HuH-7 (cell line): ENCODE data around the gene ASL.
"Not testable (repeated sequence)": the region's sequence is repeated elsewhere in the genome, so short reads cannot be mapped to it uniquely, and the experiment has no call there.

Source experiments
- DNase-seq: peaks from one replicate; pipeline ENCODE4 v3.0.0; 2011; ENCODE audit warnings: low spot score

The ASL gene

DNA sequence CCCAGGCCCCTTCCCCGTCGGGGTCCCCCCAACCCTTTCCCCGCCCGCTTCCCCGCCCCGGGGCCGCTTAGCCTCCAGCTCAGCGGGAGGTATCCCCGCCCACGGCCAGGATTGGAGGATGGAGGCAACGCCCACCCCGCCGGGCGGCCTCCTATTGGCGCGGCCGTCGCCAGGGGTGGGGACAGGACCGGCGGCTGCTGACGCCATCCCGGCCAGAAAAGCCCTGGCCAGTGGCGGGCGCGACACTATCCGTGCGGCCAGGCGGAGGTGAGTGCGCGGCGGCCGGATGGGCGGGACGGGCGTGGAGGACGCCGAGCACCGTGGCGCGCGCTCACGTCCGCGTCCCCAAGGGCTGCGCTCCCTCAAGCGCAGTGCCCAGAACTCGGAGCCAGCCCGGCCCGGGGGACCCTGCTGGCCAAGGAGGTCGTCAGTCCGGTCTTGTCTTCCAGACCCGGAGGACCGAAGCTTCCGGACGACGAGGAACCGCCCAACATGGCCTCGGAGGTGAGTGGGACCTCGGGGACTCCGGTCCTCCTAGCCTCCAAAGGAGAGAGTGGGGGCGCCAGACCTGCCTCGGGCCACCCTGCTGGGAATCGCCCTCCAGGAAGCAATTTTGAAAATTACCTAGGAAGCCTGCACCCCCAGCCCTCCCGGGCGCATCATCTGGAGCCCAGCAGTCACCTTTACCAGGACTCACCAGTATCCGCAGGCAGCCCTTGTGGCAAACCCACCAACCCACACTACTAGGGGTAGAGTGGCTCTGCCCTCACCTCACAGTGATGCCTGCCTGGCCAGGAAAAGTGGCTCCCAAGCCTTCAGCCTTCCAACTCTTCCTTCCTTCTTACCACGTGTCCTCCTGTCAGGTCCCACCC is at the start of gene ASL:
Gene ASL (plus strand): TSS at position 230 of the 872 bp plus-strand sequence. CDS start 263 bp downstream, at position 493.
- peak; percentile 100 for DNase-seq

- DNase-seq = not testable (repeated sequence)
Observed at GRCh38 chr7:66028342-66028741, 47.3 kb upstream of the ASL start.

GRCh38 chr7:66033471-66034385 is 41.9 kb upstream of the ASL start:
- no peak for DNase-seq

DNA sequence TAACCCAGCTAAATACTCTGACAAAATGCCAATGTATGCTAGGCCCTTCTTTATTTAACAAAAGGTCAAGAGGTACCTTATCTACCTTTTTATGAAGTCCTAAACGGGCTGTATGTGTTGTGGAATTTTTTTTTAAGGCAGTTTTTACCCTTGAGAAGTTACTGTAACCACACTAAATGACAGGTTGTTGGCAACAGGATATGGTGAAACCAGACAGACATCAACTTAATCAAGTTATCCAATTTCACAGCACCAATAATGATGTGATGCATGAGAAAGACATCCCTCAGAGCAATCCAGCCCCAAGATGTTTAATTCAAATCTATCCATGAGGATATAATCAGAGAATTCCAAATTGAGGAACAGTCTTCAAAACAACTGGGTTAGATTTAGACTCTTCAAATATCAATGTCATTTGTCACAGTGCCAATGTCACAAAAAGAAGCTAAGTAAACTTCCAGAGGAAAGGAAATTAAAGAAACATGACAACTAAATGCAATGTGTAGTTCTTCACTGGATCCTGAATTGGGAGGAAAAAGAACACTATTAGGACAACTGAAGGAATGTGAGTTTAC is 41.1 kb upstream of the ASL start:
- DNase-seq = not testable (repeated sequence)

DNA sequence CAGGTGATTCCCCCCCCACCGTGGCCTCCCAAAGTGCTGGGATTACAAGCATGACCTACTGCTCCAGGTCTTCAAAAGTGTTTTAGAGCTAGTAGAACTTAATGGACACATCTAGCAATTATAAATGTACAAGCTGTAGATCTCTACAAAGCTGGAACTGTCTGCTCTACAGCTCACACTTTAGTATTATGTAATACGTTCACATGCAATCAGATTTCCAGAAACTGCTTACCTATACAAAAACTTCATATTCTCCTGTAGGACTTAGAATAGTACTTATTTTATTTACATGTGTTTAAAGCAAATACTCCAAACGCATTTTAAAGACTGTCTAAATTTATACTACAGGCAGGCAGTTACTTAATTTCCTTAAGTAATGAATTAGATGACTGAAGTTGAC is 39.2 kb upstream of the ASL start:
- DNase-seq = no peak

GRCh38 chr7:66036788-66037187 is 38.8 kb upstream of the ASL start:
- DNase-seq = no peak

- DNase-seq = no peak
Observed at GRCh38 chr7:66039094-66039670, 36.4 kb upstream of the ASL start.

DNA sequence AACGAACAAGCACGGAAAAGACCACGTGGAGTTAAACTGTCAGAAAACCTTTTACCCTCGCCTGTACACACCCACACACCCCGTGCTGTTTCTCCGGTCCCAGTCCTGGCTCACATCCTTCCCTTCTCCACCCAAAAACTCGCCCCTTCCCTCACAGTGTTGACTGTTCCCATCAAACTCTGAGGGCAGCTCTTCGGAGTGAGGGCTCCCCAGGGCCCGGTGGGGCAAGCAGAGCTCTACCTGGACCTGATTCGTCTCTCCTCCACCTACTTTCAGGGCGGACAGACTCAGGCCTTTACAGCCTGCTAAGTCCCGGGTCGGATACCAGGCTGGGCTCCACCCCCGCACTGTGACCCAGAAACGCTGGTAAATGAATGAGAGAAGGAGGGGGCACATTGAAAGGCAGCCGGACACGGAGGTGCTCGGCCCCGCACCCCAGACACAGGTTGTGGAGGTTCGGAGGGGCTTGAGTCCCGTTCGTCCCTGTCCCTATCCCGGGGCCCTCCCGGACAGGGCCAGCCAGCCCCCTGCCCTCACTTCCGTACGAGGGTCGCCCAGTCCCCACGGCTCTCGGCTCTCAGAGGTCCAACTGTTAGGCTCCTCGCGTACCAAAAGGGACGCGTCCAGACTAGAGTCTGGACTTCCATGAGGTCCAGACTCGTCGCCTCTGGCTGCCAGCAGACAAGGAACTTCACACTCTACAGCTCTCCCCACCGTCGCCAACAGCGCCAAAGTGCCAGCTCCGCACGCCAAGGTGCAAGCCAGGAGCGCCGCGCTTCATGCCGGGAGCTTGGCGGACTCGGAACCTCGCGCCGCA is 31.7 kb upstream of the ASL start:
- peak; percentile 61 for DNase-seq

- DNase-seq = not testable (repeated sequence)
Observed at GRCh38 chr7:66044498-66044854, 31.1 kb upstream of the ASL start.

GRCh38 chr7:66047426-66047825 is 28.2 kb upstream of the ASL start:
- no peak for DNase-seq

GRCh38 chr7:66049886-66050285 is 25.7 kb upstream of the ASL start:
- DNase-seq = not testable (repeated sequence)

DNA sequence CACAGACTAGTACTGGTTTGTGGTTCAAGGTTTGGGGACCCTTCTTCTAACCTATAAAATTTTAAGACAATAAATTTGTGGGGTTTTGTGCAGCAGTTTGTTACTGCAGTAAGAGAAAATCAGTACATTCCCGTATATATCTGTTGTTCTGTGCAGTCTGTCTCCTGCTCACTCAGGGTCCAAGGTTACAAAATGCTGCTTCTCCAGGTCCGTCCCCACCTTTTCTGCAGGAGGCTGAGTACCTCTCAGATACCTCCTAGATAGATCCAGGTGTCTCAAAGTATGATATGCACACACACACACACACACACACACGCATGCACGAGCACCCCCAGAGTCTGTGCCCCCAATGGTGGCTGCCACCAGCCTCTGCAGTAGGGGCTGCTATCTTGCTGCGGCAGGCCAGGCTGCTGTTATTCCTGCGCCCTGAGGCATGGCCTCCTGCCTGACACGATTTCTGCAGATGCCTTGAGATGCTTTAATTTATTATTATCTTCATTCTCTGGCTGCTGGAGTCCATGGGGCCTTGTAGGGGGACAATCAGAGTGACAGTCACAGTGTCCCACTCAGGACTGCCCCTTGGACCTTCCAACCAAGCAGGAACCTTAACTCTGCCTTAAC is 25.2 kb upstream of the ASL start:
- no peak for DNase-seq

GRCh38 chr7:66050990-66051448 is 24.6 kb upstream of the ASL start:
- no peak for DNase-seq

DNA sequence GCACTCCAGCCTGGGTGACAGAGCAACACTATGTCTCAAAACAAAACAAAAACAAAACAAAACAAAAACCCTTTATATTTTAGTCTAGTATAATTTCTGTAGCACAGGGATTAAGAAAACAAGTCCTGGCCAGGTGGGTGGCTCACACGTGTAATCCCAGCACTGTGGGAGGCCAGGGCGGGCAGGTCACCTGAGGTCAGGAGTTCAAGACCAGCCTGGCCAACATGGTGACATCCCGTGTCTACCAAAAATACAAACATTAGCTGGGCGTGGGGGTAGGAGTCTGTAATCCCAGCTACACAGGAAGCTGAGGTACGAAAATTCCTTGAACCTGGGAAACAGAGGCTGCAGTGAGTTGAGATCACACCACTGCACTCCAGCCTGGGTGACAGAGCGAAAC is 23.2 kb upstream of the ASL start:
- no peak for DNase-seq

DNA sequence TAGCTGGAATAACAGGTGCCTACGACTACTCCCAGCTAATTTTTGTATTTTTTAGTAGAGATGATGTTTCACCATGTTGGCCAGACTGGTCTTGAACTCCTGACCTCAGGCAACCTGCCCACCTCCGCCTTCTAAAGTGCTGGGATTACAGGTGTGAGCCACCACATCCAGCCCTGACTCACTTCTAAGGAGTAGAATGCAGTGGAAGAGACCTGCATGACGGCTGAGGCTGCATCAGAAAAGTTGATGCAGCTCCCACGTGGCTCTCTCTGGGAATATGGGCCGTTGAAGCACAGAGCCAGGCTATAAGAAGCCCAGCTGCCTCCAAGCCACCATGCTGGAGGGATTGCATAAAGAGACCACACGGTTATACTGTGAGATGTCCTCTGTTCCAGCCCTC is 21.6 kb upstream of the ASL start:
- DNase-seq = no peak

GRCh38 chr7:66055321-66055956 is 20.2 kb upstream of the ASL start:
- DNase-seq = no peak

DNA sequence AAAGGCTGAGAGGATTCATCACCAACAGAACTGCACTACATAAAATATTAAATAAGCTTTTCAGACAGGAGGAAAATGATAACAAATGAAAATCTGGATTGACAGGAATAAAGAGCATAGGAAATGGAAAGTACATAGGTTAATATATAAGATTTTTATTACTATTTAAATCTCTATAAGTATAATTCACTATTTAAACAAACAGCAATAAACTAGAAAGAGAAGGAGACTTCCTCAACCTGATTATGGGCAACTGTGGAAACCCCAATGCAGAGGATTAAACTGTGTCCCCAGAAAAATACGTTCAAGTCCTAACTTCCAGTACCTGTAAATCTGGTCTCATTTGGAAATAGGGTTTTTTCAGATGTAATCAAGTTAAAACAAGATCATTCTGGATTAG is 14.8 kb upstream of the ASL start:
- DNase-seq = no peak

DNA sequence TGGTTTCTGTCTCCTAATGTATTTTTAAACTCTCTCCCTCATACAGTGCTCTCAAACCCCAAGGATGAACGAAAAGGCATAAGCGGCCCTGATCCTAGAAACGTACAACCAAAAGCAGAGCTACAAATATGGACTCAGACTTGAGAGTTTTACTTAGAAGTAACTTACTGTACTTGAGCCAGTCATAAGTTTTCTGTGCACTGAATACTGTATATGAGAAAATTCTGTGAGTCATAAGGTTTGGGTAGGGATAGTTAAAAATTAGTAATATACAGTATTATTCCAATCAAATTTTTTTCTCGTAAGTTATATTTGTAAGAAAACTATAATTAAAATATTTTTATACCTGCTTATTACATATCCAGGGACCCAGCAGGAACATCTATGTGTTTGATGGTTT is 5.9 kb upstream of the ASL start:
- DNase-seq = no peak

- no peak for DNase-seq
Observed at GRCh38 chr7:66070222-66070621, 5.4 kb upstream of the ASL start.

DNA sequence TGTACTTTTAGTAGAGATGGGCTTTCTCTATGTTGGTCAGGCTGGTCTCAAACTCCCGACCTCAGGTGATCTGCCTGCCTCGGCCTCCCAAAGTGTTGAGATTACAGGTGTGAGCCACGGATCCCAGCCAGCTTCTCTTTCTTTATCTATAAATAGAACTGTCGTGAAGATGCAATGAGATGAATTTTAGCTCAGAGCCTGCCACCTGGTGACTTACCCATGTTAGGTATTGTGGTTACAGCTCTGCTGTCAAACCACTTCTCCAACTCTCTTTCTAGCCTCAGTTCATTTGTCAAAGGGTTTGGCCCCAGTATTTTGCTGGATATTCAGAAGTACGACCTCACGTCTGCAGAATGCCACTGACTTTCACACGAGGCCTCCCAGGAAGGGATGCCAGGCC is 3.4 kb upstream of the ASL start:
- not testable (repeated sequence) for DNase-seq
